Thyroid gland (tissue), 4 donors: Measurements from ENCODE around the gene CCKAR.

Experiments used
- CTCF ChIP-seq, 6 experiments: fragments of 200-600 bp in 3 of 6; fragments of 450-650 bp in 3 of 6; sonication (generic) in 3 of 6; IDR thresholded peaks; one replicate each; pipeline ENCODE4 v1.5.1; 2016 to 2019; ENCODE audit warnings: antibody characterized with exemption in 6 of 6, mild to moderate bottlenecking in 2 of 6, inconsistent platforms in 1 of 6, moderate library complexity in 1 of 6
- POLR2A ChIP-seq, 2 donors: fragments of 450-650 bp; IDR thresholded peaks; one replicate each; pipeline ENCODE4 v1.6.1; 2017; ENCODE audit warnings: antibody characterized with exemption in 2 of 2, mild to moderate bottlenecking in 2 of 2, moderate library complexity in 1 of 2

GRCh38 chr4:26431461-26432180 is 58.7 kb downstream of the CCKAR start:
- TF ChIP-seq CTCF (IDR thresholded peaks at IDR 0.05) (no peak), POLR2A (IDR thresholded peaks at IDR 0.05) (no peak)
